ENCODE measurements around the gene SLC38A8. TPM values are rescaled to one million over a fixed set of nuclear protein-coding genes. Genes with fewer than 3 reads are reported as not detected.

The SLC38A8 gene
- total and polyA plus RNA-seq, 8 donors = 0.14 to 0.49 (median 0.34) TPM; not detected in 4

GRCh38 chr16:84047206-84047605 is 4.6 kb upstream of the SLC38A8 start:
- H3K27me3 ChIP-seq = no peaks in the 10 kb centered on the region
- no peak for TF ChIP-seq CTCF (IDR thresholded peaks at IDR 0.05)
- ATAC-seq (no peak), FAIRE-seq (no peak), DNase-seq (peak in 2 of 6 donors; percentile 22 to 30)
- H3K4me3 ChIP-seq = no peak overlapping the region
- 90 to 92% methylated on average over 6 of the region's 6 CpGs for WGBS, 2 donors
- peaks cover 9 to 12% (median 11%) of the 10 kb centered on the region in 3 donors for H3K4me1 ChIP-seq
- intact Hi-C loops (cut with DNase I) = loop anchor here in 1 of 3 donors (10.0 kb wide), 1 partner anchor 82 kb away; the partner anchor contains the start of gene NECAB2
- no peak overlapping the region for H3K27ac ChIP-seq
- H3K36me3 ChIP-seq = no peaks in the 10 kb centered on the region
- no peaks in the 10 kb centered on the region for H3K9me3 ChIP-seq

- Histone ChIP-seq H3K4me3 (no peak overlapping the region), H3K27me3 (no peaks in the 10 kb centered on the region), H3K4me1 (peaks cover 9 to 12% (median 11%) of the 10 kb centered on the region in 3 donors), H3K27ac (no peak overlapping the region), H3K9me3 (no peaks in the 10 kb centered on the region), H3K36me3 (no peaks in the 10 kb centered on the region)
- ATAC-seq (no peak), FAIRE-seq (no peak), DNase-seq (peak in 2 of 6 donors; percentile 29 to 40)
- intact Hi-C loops (cut with DNase I) = loop anchor here in 1 of 3 donors (10.0 kb wide), 1 partner anchor 81 kb away; the partner anchor contains the start of gene NECAB2
- WGBS, 2 donors = 95 to 96% methylated on average over 19 of the region's 19 CpGs
- TF ChIP-seq CTCF (IDR thresholded peaks at IDR 0.05) = no peak
These were observed 3.3 kb upstream of the SLC38A8 start for GRCh38 chr16:84045818-84046470.

GRCh38 chr16:84045001-84045817 is 2.6 kb upstream of the SLC38A8 start:
- Histone ChIP-seq H3K4me1 (peaks cover 9 to 12% (median 11%) of the 10 kb centered on the region in 3 donors), H3K4me3 (no peak overlapping the region), H3K9me3 (no peaks in the 10 kb centered on the region), H3K27ac (no peak overlapping the region), H3K27me3 (no peaks in the 10 kb centered on the region), H3K36me3 (no peaks in the 10 kb centered on the region)
- FAIRE-seq (no peak), DNase-seq (peak in 2 of 6 donors; percentile 38 to 48), ATAC-seq (no peak)
- TF ChIP-seq CTCF (IDR thresholded peaks at IDR 0.05) = no peak
- 78 to 80% methylated on average over 36 of the region's 36 CpGs for WGBS, 2 donors
- intact Hi-C loops (cut with DNase I) = loop anchor here in 1 of 3 donors (10.0 kb wide), 1 partner anchor 80 kb away; the partner anchor contains the start of gene NECAB2

GRCh38 chr16:84044118-84044488 is 1.5 kb upstream of the SLC38A8 start:
- H3K36me3 ChIP-seq = no peaks in the 10 kb centered on the region
- 50 to 51% methylated on average over 5 of the region's 5 CpGs for WGBS, 2 donors
- no peaks in the 10 kb centered on the region for H3K27me3 ChIP-seq
- FAIRE-seq (no peak), ATAC-seq (no peak), DNase-seq (peak in 2 of 6 donors; percentile 37 to 47)
- no peaks in the 10 kb centered on the region for H3K9me3 ChIP-seq
- intact Hi-C loops (cut with DNase I) = loop anchor here in 1 of 3 donors (10.0 kb wide), 1 partner anchor 79 kb away; the partner anchor contains the start of gene NECAB2
- TF ChIP-seq CTCF (IDR thresholded peaks at IDR 0.05) = no peak
- H3K4me3 ChIP-seq = no peak overlapping the region
- H3K4me1 ChIP-seq = peaks cover 7 to 10% (median 9%) of the 10 kb centered on the region in 3 donors
- H3K27ac ChIP-seq = no peak overlapping the region
